ENCODE data around the gene TACO1.

DNA sequence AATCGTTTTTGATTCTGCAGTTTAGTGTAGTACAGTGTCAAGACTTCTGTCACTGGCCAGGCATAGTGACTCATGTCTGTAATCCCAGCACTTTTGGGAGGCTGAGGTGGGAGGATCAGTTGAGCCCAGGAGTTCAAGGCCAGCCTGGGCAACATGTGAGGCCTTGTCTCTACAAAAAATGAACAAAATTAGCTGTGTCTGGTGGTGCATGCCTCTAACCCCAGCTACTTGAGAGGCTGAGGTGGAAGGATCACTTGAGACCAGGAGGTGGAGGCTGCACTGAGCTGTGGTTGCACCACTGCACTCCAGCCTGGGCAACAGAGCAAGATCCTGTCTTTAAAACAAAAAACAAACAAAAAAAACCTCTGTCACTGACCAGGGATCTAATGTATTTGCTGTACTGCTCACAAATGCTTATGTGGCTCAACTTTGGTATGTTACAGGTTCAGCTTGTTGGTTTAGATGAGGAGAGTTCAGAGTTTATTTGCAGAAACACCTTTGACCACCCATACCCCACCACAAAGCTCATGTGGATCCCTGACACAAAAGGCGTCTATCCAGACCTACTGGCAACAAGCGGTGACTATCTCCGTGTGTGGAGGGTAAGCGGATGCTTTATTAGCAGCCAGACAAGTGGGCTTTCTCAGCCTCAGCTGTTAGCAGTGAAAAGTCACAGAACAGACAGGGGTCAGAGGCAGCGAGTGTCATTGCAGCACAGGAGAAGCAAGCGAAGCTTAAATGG lies 22.5 kb upstream of the TACO1 start:
- TF ChIP-seq POLR2A (IDR thresholded peaks at IDR 0.05; ENCODE audit: low read length) (no peak), GATA1 (IDR thresholded peaks at IDR 0.05; ENCODE audit: low read depth, low read length) (no peak)

Data from erythroblast (primary cell).